Mucosa of descending colon (tissue), 3 donors: ENCODE data around the gene CDK5R1. TPM values are rescaled to one million over a fixed set of nuclear protein-coding genes. Genes with fewer than 3 reads are reported as not detected.

Experiments
- ATAC-seq: fragments of 200-7000 bp; cut with Tn5 transposase; one replicate; pipeline ENCODE4 v1.9.1; 2020; ENCODE audit warnings: mild to moderate bottlenecking, moderate library complexity
- DNase-seq, 3 donors: peaks; one replicate each; pipeline ENCODE4 v3.0.0-alpha.2; 2020
- H3K36me3 ChIP-seq: fragments of 200-600 bp; one replicate; pipeline ENCODE4 v1.8.0; 2021; ENCODE audit warnings: low read depth, mild to moderate bottlenecking
- H3K4me1 ChIP-seq: fragments of 200-600 bp; one replicate; pipeline ENCODE4 v1.8.0; 2021; ENCODE audit warnings: low read depth, mild to moderate bottlenecking
- H3K4me3 ChIP-seq: fragments of 200-600 bp; one replicate; pipeline ENCODE4 v1.8.0; 2021; ENCODE audit warnings: mild to moderate bottlenecking
- H3K9me3 ChIP-seq: fragments of 200-600 bp; one replicate; pipeline ENCODE4 v1.8.0; 2021; ENCODE audit warnings: mild to moderate bottlenecking
- CTCF ChIP-seq: fragments of 200-600 bp; IDR thresholded peaks from one replicate; pipeline ENCODE4 v1.8.0; 2022; ENCODE audit warnings: antibody characterized with exemption, mild to moderate bottlenecking
- intact Hi-C, 2 donors: fragments of 100-400 bp; cut with DNase I in 1 of 2; cut with micrococcal nuclease in 1 of 2; formaldehyde crosslinking; loops; one replicate each; pipeline versions ENCODE4 v1.11.0 to v1.11.1; 2022; cut with DNase I, micrococcal nuclease
- total RNA-seq, 3 donors: library from RNA; stranded (reverse); fragmentation: NEBNext Ultra II Directional in 2 of 3; extraction: Animal tissue kit (Norgen Biotek cat#: 25700) in 2 of 3; gene quantifications; one replicate each; pipeline versions ENCODE4 v1.2.1 to v1.2.4, GENCODE V29; 2021 to 2023
- donor health status: DM: no; HTN: no; CAD: no; lungs with moderate emphysema.
- donor health status: DM: no; HTN: no; CAD: no.
- donor health status: DM: no; HTN: yes; CAD: no.

The CDK5R1 gene
- total RNA-seq, 3 donors from 2014 or later = 0.72 to 2.1 (median 1.3) TPM

- DNase-seq = peak in 1 of 3 donors; percentile 18
- H3K4me1 ChIP-seq = peaks cover 9% of the 10 kb centered on the region
- no peak for TF ChIP-seq CTCF
- intact Hi-C loops = no loop called here
- H3K36me3 ChIP-seq = peaks cover 12% of the 10 kb centered on the region
- ATAC-seq = no peak
- H3K4me3 ChIP-seq = no peak overlapping the region
- H3K9me3 ChIP-seq = no peaks in the 10 kb centered on the region
Observed at GRCh38 chr17:32482568-32483320, 4.0 kb upstream of the CDK5R1 start.

DNA sequence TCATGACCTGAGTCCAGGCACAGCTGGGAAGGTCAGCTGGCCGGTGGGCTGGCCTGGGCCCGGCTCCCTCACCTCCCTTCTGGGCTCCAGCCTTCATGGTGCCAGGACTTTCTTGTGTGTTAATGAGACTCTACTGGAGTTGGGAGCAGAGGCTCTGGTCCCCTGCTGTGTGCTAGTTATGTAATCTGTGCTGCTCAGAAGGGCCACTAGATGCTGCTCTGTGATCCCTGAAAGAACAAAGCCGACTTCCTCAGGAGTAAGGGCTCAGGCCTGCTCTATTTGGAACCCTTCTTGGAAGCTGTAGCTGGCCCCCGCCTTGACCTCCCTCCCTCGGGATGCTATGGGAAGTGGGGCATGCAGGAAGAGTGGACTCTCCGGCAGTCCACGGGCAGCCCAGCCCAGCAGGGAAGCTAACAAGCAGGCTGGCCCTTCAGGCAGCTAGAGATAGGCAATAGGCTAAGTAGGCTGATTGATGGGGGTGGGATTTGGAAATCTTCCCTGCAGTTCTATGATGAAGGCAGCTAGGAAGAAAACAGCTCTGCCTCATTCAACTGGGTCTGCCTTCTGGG is 3.3 kb upstream of the CDK5R1 start:
- DNase-seq (peak; percentile 39 to 71 (median 46)), ATAC-seq (peak; percentile 41)
- Histone ChIP-seq H3K9me3 (no peaks in the 10 kb centered on the region), H3K36me3 (peaks cover 12% of the 10 kb centered on the region), H3K4me1 (peaks cover 12% of the 10 kb centered on the region), H3K4me3 (no peak overlapping the region)
- TF ChIP-seq CTCF = peak; percentile 13
- intact Hi-C loops = no loop called here

DNA sequence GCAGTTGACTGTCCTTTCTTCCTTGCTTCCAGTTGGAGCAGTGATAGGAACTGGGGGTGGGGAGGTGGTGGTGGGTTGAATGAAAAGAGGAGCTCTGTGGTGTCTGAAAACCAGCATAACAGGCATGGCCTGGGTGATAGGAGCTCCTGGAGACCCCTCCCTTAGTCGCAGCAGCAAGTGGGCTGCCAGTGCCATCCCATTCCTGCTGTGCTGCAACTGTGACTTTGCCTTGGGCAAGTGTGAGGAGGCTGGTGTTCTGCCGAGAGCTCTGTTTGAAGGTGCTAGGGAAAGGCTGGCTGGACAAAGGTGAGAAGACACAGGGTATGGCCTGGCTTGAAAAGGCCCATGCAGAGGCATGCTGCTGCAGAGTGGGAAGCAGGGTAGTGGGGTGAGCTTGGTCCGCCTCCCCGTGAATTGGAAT is 2.7 kb upstream of the CDK5R1 start:
- ATAC-seq (no peak), DNase-seq (peak in 1 of 3 donors; percentile 23)
- Histone ChIP-seq H3K36me3 (peaks cover 12% of the 10 kb centered on the region), H3K9me3 (no peaks in the 10 kb centered on the region), H3K4me1 (peaks cover 12% of the 10 kb centered on the region), H3K4me3 (no peak overlapping the region)
- no peak for TF ChIP-seq CTCF
- intact Hi-C loops = no loop called here

DNA sequence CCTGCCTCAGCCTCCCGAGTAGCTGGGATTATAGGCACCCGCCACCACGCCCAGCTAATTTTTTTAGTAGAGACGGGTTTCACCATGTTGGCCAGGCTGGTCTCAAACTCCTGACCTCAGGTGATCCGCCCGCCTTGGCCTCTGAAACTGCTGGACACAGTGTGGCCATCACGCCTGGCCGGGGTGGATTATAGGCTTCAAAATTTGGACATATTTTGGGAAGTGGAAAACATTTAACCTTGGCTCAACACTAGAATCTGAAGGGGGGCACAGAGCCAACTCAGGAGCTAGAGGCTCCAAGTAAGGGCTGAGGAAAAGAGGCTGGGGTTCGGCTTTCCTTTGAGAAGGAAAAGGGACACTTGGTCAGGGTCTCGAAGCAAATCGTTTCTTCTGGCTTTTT is 2.2 kb upstream of the CDK5R1 start:
- intact Hi-C loops = no loop called here
- Histone ChIP-seq H3K9me3 (no peaks in the 10 kb centered on the region), H3K4me1 (peaks cover 12% of the 10 kb centered on the region), H3K36me3 (peaks cover 12% of the 10 kb centered on the region), H3K4me3 (no peak overlapping the region)
- peak in 1 of 3 donors; percentile 31 for DNase-seq
- no peak for TF ChIP-seq CTCF
- ATAC-seq = no peak

DNA sequence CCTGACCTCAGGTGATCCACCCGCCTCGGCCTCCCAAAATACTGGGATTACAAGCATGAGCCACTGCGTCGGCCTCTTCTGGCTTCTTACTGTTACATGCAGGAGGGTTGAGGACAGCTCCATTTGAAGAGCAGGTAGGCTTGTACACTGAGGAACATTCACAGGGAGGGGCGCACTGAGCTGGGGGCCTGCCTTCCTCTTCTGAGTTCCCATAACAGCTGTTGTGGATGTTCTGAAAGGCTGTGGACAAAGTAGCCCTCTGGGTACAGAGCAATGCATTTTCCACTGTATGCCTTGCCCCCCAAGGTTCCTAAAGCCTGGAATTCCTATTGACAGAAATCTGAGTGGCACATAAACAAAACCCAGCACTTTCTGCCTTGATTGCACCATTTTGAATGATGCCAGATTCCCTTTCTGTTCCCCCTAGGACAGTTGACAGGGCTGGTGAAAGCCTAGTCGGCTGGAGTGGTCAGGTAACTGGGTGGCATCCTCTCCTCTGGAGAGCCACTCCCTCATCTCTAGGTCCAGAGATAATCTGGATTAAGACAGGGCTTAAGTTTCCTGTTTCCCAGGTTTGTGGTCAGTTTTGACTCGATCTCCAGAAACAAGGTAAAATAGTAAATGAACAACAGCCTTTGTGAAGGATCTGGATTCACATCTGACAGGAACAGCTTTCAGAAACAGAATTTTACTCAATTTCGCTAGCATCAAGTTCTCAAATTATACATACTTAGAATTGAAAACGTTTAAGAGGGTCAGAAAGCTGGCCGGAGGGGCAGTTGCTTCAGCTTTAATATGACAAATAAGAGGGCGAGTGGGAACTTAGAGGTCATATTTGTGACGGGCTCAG is 1.3 kb upstream of the CDK5R1 start:
- Histone ChIP-seq H3K9me3 (no peaks in the 10 kb centered on the region), H3K36me3 (peaks cover 5% of the 10 kb centered on the region), H3K4me1 (peaks cover 12% of the 10 kb centered on the region), H3K4me3 (no peak overlapping the region)
- peak in 1 of 3 donors; percentile 31 for DNase-seq
- TF ChIP-seq CTCF = no peak
- intact Hi-C loops = no loop called here
- no peak for ATAC-seq
